ENCODE measurements around the gene NRP1. TPM values are rescaled to one million over a fixed set of nuclear protein-coding genes. Genes with fewer than 3 reads are reported as not detected.

Gene NRP1
- total and polyA plus RNA-seq, 2 of the 8 experiments (the other 6 are each of a cell fraction or from before 2014, with no cell fraction given), result 1.2 to 2.1 TPM

DNA sequence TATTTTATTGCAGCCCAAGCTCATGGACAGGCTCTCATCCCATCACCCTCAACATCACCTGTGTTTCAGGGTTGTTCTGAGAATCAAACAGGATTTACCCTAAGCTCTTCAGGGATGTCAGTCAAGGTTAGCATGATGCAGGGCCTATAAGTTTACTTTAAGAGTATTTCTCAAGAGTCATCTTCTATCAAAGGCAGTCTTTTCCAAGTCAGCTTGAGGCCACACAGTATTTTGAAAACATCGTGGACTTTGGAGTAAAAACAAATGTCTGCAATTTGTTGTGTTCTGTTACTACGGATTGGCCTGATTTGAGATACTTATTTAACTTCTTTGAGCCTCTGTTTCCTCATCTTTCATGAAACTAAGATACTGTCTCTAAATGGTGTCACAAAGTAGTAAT, 42.0 kb upstream of the NRP1 start (continued):
- TF ChIP-seq RAD21 (IDR thresholded peaks at IDR 0.05 in 1 of 2, conservative IDR thresholded peaks at IDR 0.05 in 1 of 2; ENCODE audit: low read depth in 2 of 2, low read length in 2 of 2) (no peak), SAP30 (IDR thresholded peaks at IDR 0.05; ENCODE audit: insufficient read depth, insufficient replicate concordance, low read length) (no peak)
